HepG2 (cell line): Measurements from ENCODE around the gene FXYD5. TPM values are rescaled to one million over a fixed set of nuclear protein-coding genes. Genes with fewer than 3 reads are reported as not detected.
A peak's percentile ranks its signal among the peaks of the same experiment; 100 is the strongest.

ENCODE experiments used
- ARNTL ChIP-seq: sonication (generic); formaldehyde crosslinking; IDR thresholded peaks from 2 replicates; pipeline ENCODE4 v1.4.0; 2020; ENCODE audit warnings: mild to moderate bottlenecking, missing genetic modification reagents
- ETV5 ChIP-seq: IDR thresholded peaks from 2 replicates; pipeline ENCODE4 v1.6.1; 2018; ENCODE audit warnings: missing biosample characterization, missing genetic modification reagents, inconsistent platforms, borderline replicate concordance
- IKZF1 ChIP-seq: fragments of 450-650 bp; IDR thresholded peaks from 2 replicates; pipeline ENCODE4 v1.7.1; 2016
- IKZF5 ChIP-seq: IDR thresholded peaks from 2 replicates; pipeline ENCODE4 v1.6.1; 2018; ENCODE audit warnings: missing genetic modification reagents, mild to moderate bottlenecking, missing compliant biosample characterization
- MBNL3 ChIP-seq: fragments of 250-450 bp; sonication (Bioruptor Pico); conservative IDR thresholded peaks from 2 replicates; pipeline ENCODE4 v1.8.0; 2022; ENCODE audit warnings: mild to moderate bottlenecking, inconsistent platforms
- MED1 ChIP-seq: sonication (generic); formaldehyde crosslinking; IDR thresholded peaks from 2 replicates; pipeline ENCODE4 v1.4.0; 2020; ENCODE audit warnings: missing genetic modification reagents
- MED8 ChIP-seq: sonication (generic); formaldehyde crosslinking; IDR thresholded peaks from 2 replicates; pipeline ENCODE4 v1.8.1; 2023; ENCODE audit warnings: mild to moderate bottlenecking, missing genetic modification reagents; ENCODE audit not compliant: insufficient replicate concordance
- MEIS1 ChIP-seq: sonication (generic); formaldehyde crosslinking; IDR thresholded peaks from 2 replicates; pipeline ENCODE4 v1.9.0; 2021; ENCODE audit warnings: mild to moderate bottlenecking, missing genetic modification reagents, moderate library complexity, borderline replicate concordance
- MTA3 ChIP-seq: sonication (generic); formaldehyde crosslinking; IDR thresholded peaks from 2 replicates; pipeline ENCODE4 v1.4.0; 2020; ENCODE audit warnings: missing genetic modification reagents
- NFIC ChIP-seq: IDR thresholded peaks from 2 replicates; pipeline ENCODE4 v1.6.1; 2012; ENCODE audit warnings: mild to moderate bottlenecking, low read length, inconsistent platforms
- PHF5A ChIP-seq: IDR thresholded peaks from one replicate; pipeline ENCODE4 v1.6.1; 2018; ENCODE audit warnings: low read depth, missing genetic modification reagents; ENCODE audit not compliant: unreplicated experiment
- RCOR2 ChIP-seq: IDR thresholded peaks from 2 replicates; pipeline ENCODE4 v1.6.1; 2016; ENCODE audit warnings: missing biosample characterization, missing genetic modification reagents
- SIX1 ChIP-seq: sonication (generic); formaldehyde crosslinking; IDR thresholded peaks from 2 replicates; pipeline ENCODE4 v1.4.0; 2020; ENCODE audit warnings: missing genetic modification reagents, borderline replicate concordance
- SP5 ChIP-seq: IDR thresholded peaks from 2 replicates; pipeline ENCODE4 v1.6.1; 2016; ENCODE audit warnings: low read depth, borderline replicate concordance
- SRSF9 ChIP-seq: fragments of 200-400 bp; formaldehyde crosslinking; IDR thresholded peaks from 2 replicates; pipeline ENCODE4 v1.6.1; 2018; ENCODE audit warnings: borderline replicate concordance, mild to moderate bottlenecking, low read depth, low read length; ENCODE audit not compliant: insufficient read depth, poor library complexity, severe bottlenecking
- TCF7 ChIP-seq: sonication (generic); IDR thresholded peaks from 2 replicates; pipeline ENCODE4 v1.6.1; 2016; ENCODE audit warnings: antibody characterized with exemption, low read depth
- ZBTB8A ChIP-seq: sonication (generic); formaldehyde crosslinking; IDR thresholded peaks from 2 replicates; pipeline ENCODE4 v1.4.0; 2020; ENCODE audit warnings: mild to moderate bottlenecking, low read depth, missing genetic modification reagents, borderline replicate concordance
- ZNF235 ChIP-seq: sonication (generic); formaldehyde crosslinking; IDR thresholded peaks from 2 replicates; pipeline ENCODE4 v1.8.1; 2023; ENCODE audit warnings: mild to moderate bottlenecking, missing genetic modification reagents, borderline replicate concordance
- ZNF350 ChIP-seq: sonication (generic); formaldehyde crosslinking; IDR thresholded peaks from 2 replicates; pipeline ENCODE4 v1.4.0; 2020; ENCODE audit warnings: mild to moderate bottlenecking, low read depth, missing genetic modification reagents, borderline replicate concordance
- ZNF414 ChIP-seq: sonication (generic); formaldehyde crosslinking; IDR thresholded peaks from 2 replicates; pipeline ENCODE4 v1.5.0; 2020; ENCODE audit warnings: missing genetic modification reagents
- ZNF564 ChIP-seq: sonication (generic); formaldehyde crosslinking; IDR thresholded peaks from 2 replicates; pipeline ENCODE4 v1.8.1; 2023; ENCODE audit warnings: mild to moderate bottlenecking, missing genetic modification reagents
- ZNF569 ChIP-seq: sonication (generic); formaldehyde crosslinking; IDR thresholded peaks from 2 replicates; pipeline ENCODE4 v1.5.0; 2020; ENCODE audit warnings: mild to moderate bottlenecking, missing genetic modification reagents, moderate library complexity, borderline replicate concordance
- ZNF781 ChIP-seq: sonication (generic); formaldehyde crosslinking; IDR thresholded peaks from 2 replicates; pipeline ENCODE4 v1.5.1; 2020; ENCODE audit warnings: borderline replicate concordance, mild to moderate bottlenecking, missing genetic modification reagents; ENCODE audit errors: not compliant biosample characterization
- ZNF788 ChIP-seq: sonication (generic); formaldehyde crosslinking; IDR thresholded peaks from 2 replicates; pipeline ENCODE4 v1.5.0; 2020; ENCODE audit warnings: mild to moderate bottlenecking, missing genetic modification reagents, borderline replicate concordance
- polyA plus RNA-seq, 8 experiments: library from polyadenylated mRNA; depleted of rRNA in 3 of 8; stranded (reverse) in 7 of 8; unstranded in 1 of 8; fragments of >200 nt; fragmentation: Illumina TruSeq in 4 of 8; extraction: Trizol in 4 of 8; gene quantifications; 2 replicates each; pipeline versions ENCODE4 v1.2.1 to v1.2.3, GENCODE V29; 2011 to 2016; ENCODE audit warnings: low read depth in 4 of 8, missing spikeins in 1 of 8, mixed read lengths in 1 of 8; ENCODE audit not compliant: insufficient read depth in 1 of 8
- total RNA-seq, 5 experiments: library from RNA; depleted of rRNA; stranded (reverse); fragments of >200 nt; fragmentation: Illumina TruSeq; extraction: Trizol; gene quantifications; 2 replicates each; pipeline ENCODE4 v1.2.3, GENCODE V29; 2016; ENCODE audit warnings: low read depth in 1 of 5
- TF ChIP-seq, protein P1 (sequence below): sonication (generic); formaldehyde crosslinking; IDR thresholded peaks from 2 replicates; pipeline ENCODE4 v1.8.0; 2022; ENCODE audit warnings: missing genetic modification reagents, mild to moderate bottlenecking, moderate library complexity, borderline replicate concordance

Gene FXYD5
- total and polyA plus RNA-seq, 2 of the 13 experiments (the other 11 are each of a cell fraction or from before 2014, with no cell fraction given), result 0.65 TPM; not detected in 1

GRCh38 chr19:35130761-35131720 lies 23.5 kb upstream of the FXYD5 start (continued):
- no peak for TF ChIP-seq MTA3 (CRISPR knock-in tag)
- peak; percentile 75 for TF ChIP-seq MED8 (CRISPR knock-in tag)
- TF ChIP-seq ETV5, result peak; percentile 68; the same call in 1 of the 2 replicates
- peak; percentile 66 for TF ChIP-seq SP5 (CRISPR knock-in tag)
- TF ChIP-seq PHF5A, result peak; percentile 32
- TF ChIP-seq ZNF414, result peak; percentile 71; the same call in 1 of the 2 replicates
- 0 out of 2 replicates have a peak, but pooled peaks have one; percentile 34 for TF ChIP-seq SIX1
- no peak for TF ChIP-seq TCF7
- TF ChIP-seq MED1 (CRISPR knock-in tag), result peak; percentile 93
- no peak for TF ChIP-seq SRSF9
- no peak for TF ChIP-seq NFIC
- 0 out of 2 replicates have a peak, but pooled peaks have one; percentile 45 for TF ChIP-seq IKZF5
- TF ChIP-seq ZNF569 (CRISPR knock-in tag), result no peak
- TF ChIP-seq MBNL3 (CRISPR knock-in tag), result no peak
- peak; percentile 56; the same call in 1 of the 2 replicates for TF ChIP-seq RCOR2 (CRISPR knock-in tag)
- TF ChIP-seq, protein P1, sequence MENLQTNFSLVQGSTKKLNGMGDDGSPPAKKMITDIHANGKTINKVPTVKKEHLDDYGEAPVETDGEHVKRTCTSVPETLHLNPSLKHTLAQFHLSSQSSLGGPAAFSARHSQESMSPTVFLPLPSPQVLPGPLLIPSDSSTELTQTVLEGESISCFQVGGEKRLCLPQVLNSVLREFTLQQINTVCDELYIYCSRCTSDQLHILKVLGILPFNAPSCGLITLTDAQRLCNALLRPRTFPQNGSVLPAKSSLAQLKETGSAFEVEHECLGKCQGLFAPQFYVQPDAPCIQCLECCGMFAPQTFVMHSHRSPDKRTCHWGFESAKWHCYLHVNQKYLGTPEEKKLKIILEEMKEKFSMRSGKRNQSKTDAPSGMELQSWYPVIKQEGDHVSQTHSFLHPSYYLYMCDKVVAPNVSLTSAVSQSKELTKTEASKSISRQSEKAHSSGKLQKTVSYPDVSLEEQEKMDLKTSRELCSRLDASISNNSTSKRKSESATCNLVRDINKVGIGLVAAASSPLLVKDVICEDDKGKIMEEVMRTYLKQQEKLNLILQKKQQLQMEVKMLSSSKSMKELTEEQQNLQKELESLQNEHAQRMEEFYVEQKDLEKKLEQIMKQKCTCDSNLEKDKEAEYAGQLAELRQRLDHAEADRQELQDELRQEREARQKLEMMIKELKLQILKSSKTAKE (CRISPR knock-in tag), result peak; percentile 89
- no peak for TF ChIP-seq ZBTB8A (CRISPR knock-in tag)
- TF ChIP-seq ZNF781, result no peak
- no peak for TF ChIP-seq ZNF564 (CRISPR knock-in tag)
- peak; percentile 25; the same call in 1 of the 2 replicates for TF ChIP-seq ZNF788 (CRISPR knock-in tag)
- TF ChIP-seq MEIS1 (CRISPR knock-in tag), result no peak
- 0 out of 2 replicates have a peak, but pooled peaks have one; percentile 49 for TF ChIP-seq ARNTL (CRISPR knock-in tag)
- no peak for TF ChIP-seq ZNF350 (CRISPR knock-in tag)
- TF ChIP-seq IKZF1, result no peak
- no peak for TF ChIP-seq ZNF235 (CRISPR knock-in tag)
